Endothelial cell (in vitro differentiated cells): ENCODE data around the gene SGTA. TPM values are rescaled to one million over a fixed set of nuclear protein-coding genes. Genes with fewer than 3 reads are reported as not detected.

ENCODE experiments used
- DNase-seq: peaks from one replicate; pipeline ENCODE4 v3.0.0; 2021; ENCODE audit warnings: low spot score
- H3K27ac Mint-ChIP-seq: one replicate; pipeline ENCODE4 v1.8.0; 2021; ENCODE audit warnings: mixed read lengths, inconsistent platforms; ENCODE audit not compliant: unreplicated experiment
- H3K27me3 Mint-ChIP-seq: one replicate; pipeline ENCODE4 v1.8.0; 2021; ENCODE audit warnings: mild to moderate bottlenecking, moderate library complexity, mixed read lengths, inconsistent platforms; ENCODE audit not compliant: unreplicated experiment
- H3K36me3 Mint-ChIP-seq: one replicate; pipeline ENCODE4 v1.8.0; 2021; ENCODE audit warnings: mild to moderate bottlenecking, low read depth, mixed read lengths, inconsistent platforms; ENCODE audit not compliant: unreplicated experiment
- H3K4me1 Mint-ChIP-seq: one replicate; pipeline ENCODE4 v1.8.0; 2021; ENCODE audit warnings: mild to moderate bottlenecking, mixed read lengths, inconsistent platforms; ENCODE audit not compliant: unreplicated experiment
- H3K4me3 Mint-ChIP-seq: one replicate; pipeline ENCODE4 v1.8.0; 2021; ENCODE audit warnings: mild to moderate bottlenecking, mixed read lengths, inconsistent platforms; ENCODE audit not compliant: unreplicated experiment
- H3K9me3 Mint-ChIP-seq: one replicate; pipeline ENCODE4 v1.8.0; 2021; ENCODE audit warnings: mixed read lengths, inconsistent platforms; ENCODE audit not compliant: unreplicated experiment
- CTCF ChIP-seq: fragments of 200-600 bp; sonication (generic); IDR thresholded peaks from one replicate; pipeline ENCODE4 v1.5.0; 2021; ENCODE audit warnings: antibody characterized with exemption; ENCODE audit not compliant: unreplicated experiment
- total RNA-seq: library from RNA; stranded (reverse); fragmentation: NEBNext Ultra II Directional; extraction: Animal tissue kit (Norgen Biotek cat#: 25700); gene quantifications from one replicate; pipeline ENCODE4 v1.2.1, GENCODE V29; 2021; ENCODE audit not compliant: unreplicated experiment

The SGTA gene
- total RNA-seq, 1 donor from 2014 or later = 60.4 TPM

- DNase-seq = no peak
- Mint-ChIP-seq H3K4me1 (no peaks in the 10 kb centered on the region), H3K9me3 (no peaks in the 10 kb centered on the region), H3K27ac (no peak overlapping the region), H3K36me3 (peaks cover 16% of the 10 kb centered on the region), H3K4me3 (no peak overlapping the region), H3K27me3 (peaks cover 4% of the 10 kb centered on the region)
- no peak for TF ChIP-seq CTCF
These were observed 23.0 kb upstream of the SGTA start for GRCh38 chr19:2805991-2806649.

DNA sequence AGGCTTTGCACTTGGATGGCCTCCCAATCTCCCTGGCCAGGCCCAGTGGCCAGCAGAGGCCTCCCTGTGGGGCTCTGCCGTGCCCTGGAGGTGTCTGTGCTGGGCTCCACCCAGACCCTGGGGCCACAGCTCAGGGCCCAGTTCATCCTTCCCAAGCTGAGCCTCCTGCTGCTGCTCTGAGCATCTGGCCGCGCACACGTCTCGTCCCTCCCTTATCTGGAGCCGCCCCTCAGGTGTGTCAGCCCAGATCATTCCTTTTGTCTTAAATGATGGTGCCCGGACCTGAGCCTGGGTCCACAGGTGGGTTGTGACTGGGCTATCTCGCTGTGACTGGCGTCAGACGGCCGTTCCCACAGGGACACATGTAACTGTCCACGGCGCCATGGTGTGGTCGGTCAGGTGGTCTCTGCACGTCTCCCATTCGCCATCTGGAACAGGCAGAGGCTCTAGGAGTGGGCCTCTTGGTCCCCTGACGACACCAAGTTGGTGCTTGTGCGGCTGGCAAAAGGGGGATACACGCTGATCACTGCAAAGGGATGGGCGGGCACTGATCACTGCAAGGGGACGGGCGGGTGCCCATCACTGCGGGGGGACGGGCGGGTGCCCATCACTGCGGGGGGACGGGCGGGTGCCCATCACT, 22.3 kb upstream of the SGTA start:
- H3K27ac Mint-ChIP-seq = no peak overlapping the region
- peaks cover 20% of the 10 kb centered on the region for H3K36me3 Mint-ChIP-seq
- TF ChIP-seq CTCF = no peak
- no peaks in the 10 kb centered on the region for H3K4me1 Mint-ChIP-seq
- no peak overlapping the region for H3K4me3 Mint-ChIP-seq
- H3K9me3 Mint-ChIP-seq = no peaks in the 10 kb centered on the region
- peaks cover 4% of the 10 kb centered on the region for H3K27me3 Mint-ChIP-seq
- no peak for DNase-seq

DNA sequence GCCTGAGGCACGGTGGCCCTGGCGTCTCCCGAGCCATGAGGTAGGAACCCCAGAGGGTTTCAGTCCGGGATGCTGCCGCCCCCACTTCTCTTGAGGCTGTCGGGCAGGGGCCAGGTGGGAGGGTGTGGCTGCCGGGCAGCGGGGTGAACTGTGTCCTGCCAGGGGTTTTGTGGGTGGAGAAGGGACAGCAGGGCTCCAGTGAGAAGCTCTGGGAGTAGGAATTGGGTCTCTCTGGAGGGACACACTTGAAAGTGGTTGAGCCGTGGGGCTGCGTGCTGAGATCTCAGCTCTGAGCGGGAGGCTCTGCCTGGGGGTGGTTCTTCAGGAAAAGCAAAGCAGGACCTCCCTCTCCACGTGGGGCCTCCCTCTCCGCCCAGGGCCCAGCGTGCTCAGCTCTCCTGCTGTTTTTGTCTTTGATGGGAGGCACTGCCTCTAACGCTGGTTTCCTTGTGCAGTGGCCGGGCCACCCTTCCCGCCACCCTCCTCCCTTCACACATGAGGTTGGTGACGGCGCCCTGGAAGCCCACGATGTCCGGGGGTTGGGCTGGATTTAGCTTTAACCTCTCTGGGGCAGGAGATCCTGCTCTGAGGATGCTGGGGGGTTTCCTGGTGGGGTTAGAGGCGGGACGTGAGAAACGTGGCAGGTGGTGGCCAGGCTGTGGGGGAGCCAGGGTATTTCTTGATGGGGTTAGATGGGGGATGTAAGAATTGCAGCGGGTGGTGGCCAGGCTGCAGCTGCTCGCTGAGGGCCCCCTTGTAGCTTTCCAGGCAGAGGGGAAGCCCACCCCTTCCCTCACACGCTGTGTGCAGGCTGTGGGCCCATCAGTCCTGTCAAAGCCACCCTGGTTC, 21.3 kb upstream of the SGTA start:
- TF ChIP-seq CTCF = no peak
- Mint-ChIP-seq H3K27me3 (peaks cover 5% of the 10 kb centered on the region), H3K9me3 (no peaks in the 10 kb centered on the region), H3K4me1 (no peaks in the 10 kb centered on the region), H3K27ac (no peak overlapping the region), H3K36me3 (peaks cover 20% of the 10 kb centered on the region), H3K4me3 (no peak overlapping the region)
- no peak for DNase-seq

GRCh38 chr19:2803486-2804155, 20.5 kb upstream of the SGTA start:
- H3K4me1 Mint-ChIP-seq = no peaks in the 10 kb centered on the region
- peaks cover 5% of the 10 kb centered on the region for H3K27me3 Mint-ChIP-seq
- DNase-seq = no peak
- H3K9me3 Mint-ChIP-seq = no peaks in the 10 kb centered on the region
- H3K4me3 Mint-ChIP-seq = no peak overlapping the region
- no peak overlapping the region for H3K27ac Mint-ChIP-seq
- TF ChIP-seq CTCF = no peak
- H3K36me3 Mint-ChIP-seq = peaks cover 13% of the 10 kb centered on the region
